Astrocyte of the spinal cord (primary cell): Measurements from ENCODE around the gene TEPSIN.

Experiments used
- DNase-seq: peaks from one replicate; pipeline ENCODE4 v3.0.0; 2011; ENCODE audit warnings: low read depth, low spot score
- H3K4me3 ChIP-seq: 2 replicates; pipeline ENCODE4 v1.5.1; 2011; ENCODE audit warnings: low read depth, mild to moderate bottlenecking, low read length, moderate library complexity
- in situ Hi-C: cut with HindIII; loops from 2 replicates; pipeline ENCODE4 v1.10.0; 2017; ENCODE audit warnings: low sequenced_read_pairs
- TF ChIP-seq, protein P1 (sequence below): IDR thresholded peaks from 2 replicates; pipeline ENCODE4 v1.5.1; 2012; ENCODE audit warnings: low read depth, mild to moderate bottlenecking, low read length, inconsistent platforms

Gene TEPSIN

DNA sequence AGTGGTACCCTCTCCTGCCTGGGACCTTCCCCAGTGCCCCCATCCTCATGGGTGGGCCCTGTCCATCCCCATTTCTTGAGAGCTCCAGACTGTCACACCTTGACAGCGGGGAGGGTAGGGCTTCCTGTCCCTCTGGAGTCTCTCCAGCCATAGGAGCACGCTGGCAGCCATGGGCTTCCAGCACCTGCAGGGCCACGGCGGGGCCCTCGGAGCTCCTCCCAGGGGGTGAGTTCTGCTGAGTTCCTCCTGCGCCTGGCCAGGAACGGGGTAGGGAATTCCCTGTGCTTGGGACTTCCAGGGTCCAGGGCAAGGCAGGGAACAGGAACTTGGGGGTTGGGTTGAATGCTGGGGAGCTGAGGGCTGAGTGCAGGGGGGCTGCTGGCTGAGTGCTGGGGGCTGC lies 49.8 kb downstream of the TEPSIN start:
- DNase-seq, result no peak
- in situ Hi-C loops, result no loop called here

DNA sequence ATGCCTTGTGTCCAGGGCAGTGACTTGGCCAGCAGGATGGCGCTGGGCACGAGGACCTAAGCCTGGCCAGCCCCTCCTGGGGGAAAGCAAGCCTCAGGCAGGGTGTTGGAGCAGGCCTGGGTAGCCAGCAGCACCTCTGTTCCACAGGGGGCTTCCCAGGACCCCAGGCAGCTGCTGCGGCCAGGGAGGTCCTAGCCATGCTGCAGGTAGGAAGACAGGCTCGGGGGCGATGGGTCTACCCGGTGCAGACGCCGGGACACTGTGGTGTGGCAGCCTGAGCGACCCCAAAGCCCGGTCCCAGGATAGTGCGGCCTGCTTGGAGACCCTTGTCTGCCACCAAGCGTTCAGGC lies 50.4 kb downstream of the TEPSIN start:
- DNase-seq, result no peak
- TF ChIP-seq, protein P1, sequence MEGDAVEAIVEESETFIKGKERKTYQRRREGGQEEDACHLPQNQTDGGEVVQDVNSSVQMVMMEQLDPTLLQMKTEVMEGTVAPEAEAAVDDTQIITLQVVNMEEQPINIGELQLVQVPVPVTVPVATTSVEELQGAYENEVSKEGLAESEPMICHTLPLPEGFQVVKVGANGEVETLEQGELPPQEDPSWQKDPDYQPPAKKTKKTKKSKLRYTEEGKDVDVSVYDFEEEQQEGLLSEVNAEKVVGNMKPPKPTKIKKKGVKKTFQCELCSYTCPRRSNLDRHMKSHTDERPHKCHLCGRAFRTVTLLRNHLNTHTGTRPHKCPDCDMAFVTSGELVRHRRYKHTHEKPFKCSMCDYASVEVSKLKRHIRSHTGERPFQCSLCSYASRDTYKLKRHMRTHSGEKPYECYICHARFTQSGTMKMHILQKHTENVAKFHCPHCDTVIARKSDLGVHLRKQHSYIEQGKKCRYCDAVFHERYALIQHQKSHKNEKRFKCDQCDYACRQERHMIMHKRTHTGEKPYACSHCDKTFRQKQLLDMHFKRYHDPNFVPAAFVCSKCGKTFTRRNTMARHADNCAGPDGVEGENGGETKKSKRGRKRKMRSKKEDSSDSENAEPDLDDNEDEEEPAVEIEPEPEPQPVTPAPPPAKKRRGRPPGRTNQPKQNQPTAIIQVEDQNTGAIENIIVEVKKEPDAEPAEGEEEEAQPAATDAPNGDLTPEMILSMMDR, result no peak
- no peak overlapping the region for H3K4me3 ChIP-seq
- in situ Hi-C loops, result no loop called here

More for the DNA sequence above, 49.8 kb downstream of the TEPSIN start:
- no peak overlapping the region for H3K4me3 ChIP-seq
- TF ChIP-seq, protein P1, result no peak

- no peak for DNase-seq
- TF ChIP-seq, protein P1, result no peak
- H3K4me3 ChIP-seq, result no peak overlapping the region
- in situ Hi-C loops, result no loop called here
Observed at GRCh38 chr17:81187586-81188490, 51.0 kb downstream of the TEPSIN start.

DNA sequence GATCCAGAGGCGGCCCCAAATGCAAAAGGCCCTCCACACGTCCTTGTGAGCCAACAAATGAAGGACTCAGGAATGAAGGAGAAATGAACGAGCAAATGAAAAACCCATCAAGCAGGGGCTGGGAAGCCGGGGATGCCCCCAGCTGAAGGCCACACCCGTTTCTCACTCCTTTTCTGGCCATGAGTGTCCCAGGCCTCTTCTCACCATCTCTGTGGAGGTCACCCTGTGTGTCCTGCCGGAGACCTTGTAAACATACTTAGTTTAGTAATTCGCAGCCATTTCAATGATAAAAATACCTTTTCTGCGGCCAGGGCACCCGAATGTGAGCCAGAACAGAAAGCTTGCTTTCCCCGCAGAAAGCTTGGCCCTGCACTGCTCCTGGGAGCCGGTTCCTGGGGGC lies 51.7 kb downstream of the TEPSIN start:
- in situ Hi-C loops, result no loop called here
- TF ChIP-seq, protein P1, result no peak
- H3K4me3 ChIP-seq, result no peak overlapping the region

DNA sequence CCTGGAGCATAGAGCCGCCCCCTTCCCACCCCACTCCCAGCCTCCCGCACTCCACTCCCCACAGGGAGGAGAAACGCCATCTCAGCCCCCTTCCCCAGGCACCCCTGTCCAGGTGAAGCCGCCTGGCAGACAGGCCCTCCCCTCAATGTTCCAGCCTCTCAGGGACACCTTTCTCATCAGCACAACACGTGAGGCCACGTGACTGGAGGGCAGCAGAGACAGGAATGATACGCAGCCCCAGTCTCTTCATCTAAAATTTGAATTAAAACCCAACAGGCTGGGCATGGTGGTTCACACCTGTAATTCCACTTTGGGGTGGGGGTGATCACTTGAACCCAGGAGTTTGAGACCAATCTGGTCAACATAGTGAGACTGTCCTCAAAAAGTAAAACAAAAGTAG lies 52.7 kb downstream of the TEPSIN start:
- DNase-seq, result no peak
- TF ChIP-seq, protein P1, result no peak
- in situ Hi-C loops, result no loop called here
- no peak overlapping the region for H3K4me3 ChIP-seq

More for the DNA sequence above, 51.7 kb downstream of the TEPSIN start:
- DNase-seq, result no peak

- no peak overlapping the region for H3K4me3 ChIP-seq
- no peak for DNase-seq
- in situ Hi-C loops, result no loop called here
- TF ChIP-seq, protein P1, result no peak
Observed at GRCh38 chr17:81184555-81184954, 54.3 kb downstream of the TEPSIN start.
